Astrocyte (in vitro differentiated cells and primary cell): Measurements from ENCODE around the gene MROH7.
"Not testable (repeated sequence)": the region's sequence is repeated elsewhere in the genome, so short reads cannot be mapped to it uniquely, and the experiment has no call there.

Experiments used
- EZH2 ChIP-seq: IDR thresholded peaks from 2 replicates; pipeline ENCODE4 v1.6.1; 2012; ENCODE audit warnings: mild to moderate bottlenecking, low read length, inconsistent platforms; ENCODE audit not compliant: insufficient read depth
- TF ChIP-seq, protein P1 (sequence below): IDR thresholded peaks from 2 replicates; pipeline ENCODE4 v1.5.1; 2011; ENCODE audit warnings: low read depth, mild to moderate bottlenecking, inconsistent platforms, low read length, moderate library complexity; ENCODE audit not compliant: insufficient read depth

DNA sequence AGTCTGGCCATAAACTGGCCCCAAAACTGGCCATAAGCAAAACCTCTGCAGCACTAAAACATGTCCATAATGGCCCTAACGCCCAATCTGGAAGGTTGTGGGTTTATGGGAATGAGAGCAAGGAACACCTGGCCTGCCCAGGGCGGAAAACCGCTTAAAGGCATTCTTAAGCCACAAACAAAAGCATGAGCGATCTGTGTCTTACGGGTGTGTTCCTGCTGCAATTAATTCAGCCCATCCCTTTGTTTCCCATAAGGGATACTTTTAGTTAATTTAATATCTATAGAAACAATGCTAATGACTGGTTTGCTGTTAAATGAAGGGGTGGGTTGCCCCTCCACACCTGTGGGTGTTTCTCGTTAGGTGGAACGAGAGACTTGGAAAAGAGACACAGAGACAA, 5.8 kb upstream of the MROH7 start:
- TF ChIP-seq, protein P1, sequence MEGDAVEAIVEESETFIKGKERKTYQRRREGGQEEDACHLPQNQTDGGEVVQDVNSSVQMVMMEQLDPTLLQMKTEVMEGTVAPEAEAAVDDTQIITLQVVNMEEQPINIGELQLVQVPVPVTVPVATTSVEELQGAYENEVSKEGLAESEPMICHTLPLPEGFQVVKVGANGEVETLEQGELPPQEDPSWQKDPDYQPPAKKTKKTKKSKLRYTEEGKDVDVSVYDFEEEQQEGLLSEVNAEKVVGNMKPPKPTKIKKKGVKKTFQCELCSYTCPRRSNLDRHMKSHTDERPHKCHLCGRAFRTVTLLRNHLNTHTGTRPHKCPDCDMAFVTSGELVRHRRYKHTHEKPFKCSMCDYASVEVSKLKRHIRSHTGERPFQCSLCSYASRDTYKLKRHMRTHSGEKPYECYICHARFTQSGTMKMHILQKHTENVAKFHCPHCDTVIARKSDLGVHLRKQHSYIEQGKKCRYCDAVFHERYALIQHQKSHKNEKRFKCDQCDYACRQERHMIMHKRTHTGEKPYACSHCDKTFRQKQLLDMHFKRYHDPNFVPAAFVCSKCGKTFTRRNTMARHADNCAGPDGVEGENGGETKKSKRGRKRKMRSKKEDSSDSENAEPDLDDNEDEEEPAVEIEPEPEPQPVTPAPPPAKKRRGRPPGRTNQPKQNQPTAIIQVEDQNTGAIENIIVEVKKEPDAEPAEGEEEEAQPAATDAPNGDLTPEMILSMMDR: not testable (repeated sequence)
- TF ChIP-seq EZH2: not testable (repeated sequence)
